DMS 273 treated with DMSO at 0.1 percent for 48 hours (cell line): ENCODE data around the gene KRT86.
"Not testable (repeated sequence)": the region's sequence is repeated elsewhere in the genome, so short reads cannot be mapped to it uniquely, and the experiment has no call there.

ENCODE experiments used
- DNase-seq: peaks from one replicate; lab custom pipeline; 2025; lab: John Stamatoyannopoulos, UW

Gene KRT86

GRCh38 chr12:52314511-52314910 is 40.1 kb downstream of the KRT86 start:
- no peak for DNase-seq

GRCh38 chr12:52315721-52316120 is 41.3 kb downstream of the KRT86 start:
- DNase-seq, result not testable (repeated sequence)

DNA sequence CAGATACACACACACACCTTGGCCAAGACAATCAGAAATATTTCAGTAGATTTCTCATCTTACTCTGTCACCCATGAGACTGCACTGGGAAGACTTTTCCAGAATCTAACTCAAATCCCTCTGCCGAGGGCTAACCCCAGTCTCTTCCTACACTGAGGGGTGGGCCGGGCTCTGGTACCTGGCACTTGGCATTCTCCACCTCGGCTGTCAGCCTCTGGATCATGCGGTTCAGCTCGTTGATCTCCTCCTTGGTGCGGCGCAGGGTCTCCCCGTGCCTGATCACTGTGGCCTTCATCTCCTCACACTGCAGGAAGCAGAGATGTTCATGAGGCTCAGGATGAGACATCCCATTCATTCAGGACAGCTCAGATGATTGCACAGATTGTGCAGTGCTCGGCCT is 41.8 kb downstream of the KRT86 start:
- DNase-seq, result no peak

GRCh38 chr12:52316701-52317100 is 42.3 kb downstream of the KRT86 start:
- no peak for DNase-seq

GRCh38 chr12:52317468-52318052 is 43.1 kb downstream of the KRT86 start:
- DNase-seq, result no peak

- no peak for DNase-seq
Measured at GRCh38 chr12:52318241-52318990, 44.0 kb downstream of the KRT86 start.

DNA sequence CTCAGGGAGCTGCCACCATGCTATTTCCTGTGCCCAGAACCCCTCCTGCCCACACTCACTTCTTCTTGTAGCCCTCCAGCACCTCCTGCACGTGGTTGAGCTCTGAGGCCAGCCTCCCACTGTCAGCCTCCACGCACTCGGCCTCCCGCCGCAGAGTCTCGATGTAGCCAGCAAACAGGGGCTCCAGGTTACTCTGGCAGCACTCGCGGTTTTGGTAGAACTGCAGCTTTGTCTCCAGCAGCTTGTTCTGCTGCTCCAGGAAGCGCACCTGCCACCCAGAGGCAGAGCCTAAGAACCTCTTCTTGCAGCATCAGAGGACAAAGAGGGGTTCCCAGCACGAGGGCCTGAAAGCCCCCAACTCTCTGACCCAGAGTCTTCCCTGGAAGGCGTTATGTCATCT is 44.7 kb downstream of the KRT86 start:
- DNase-seq, result no peak

DNA sequence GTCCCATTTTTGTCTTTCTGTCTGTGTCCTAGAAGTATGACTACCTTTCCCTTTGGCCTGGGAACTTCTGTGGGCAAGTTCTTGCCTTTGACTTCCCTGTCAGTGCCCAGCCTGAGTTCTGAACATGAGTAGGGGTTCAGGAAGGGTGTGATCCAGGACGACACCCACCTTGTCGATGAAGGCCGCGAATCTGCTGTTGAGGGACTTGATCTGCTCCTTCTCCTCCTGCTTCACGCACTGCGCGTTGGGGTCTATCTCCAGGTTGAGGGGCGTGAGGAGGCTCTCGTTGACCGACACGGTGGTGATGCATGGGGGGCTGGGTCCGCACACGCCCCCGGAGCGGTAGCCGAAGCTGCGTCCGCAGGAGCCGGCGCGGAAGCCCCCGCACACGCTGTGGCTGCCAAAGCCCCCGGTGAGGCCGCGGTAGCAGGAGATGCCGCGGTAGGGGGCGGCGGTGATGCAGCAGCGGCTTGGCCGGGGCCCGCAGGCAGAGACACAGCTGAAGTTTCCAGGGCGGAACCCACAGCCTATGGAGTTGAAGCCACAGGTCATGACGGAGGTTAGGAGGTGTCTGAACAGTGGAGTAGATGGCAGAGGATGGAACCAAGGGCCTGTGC is 46.4 kb downstream of the KRT86 start, which contains the start of gene KRT83:
Gene KRT83, minus strand, starts transcription at position 615 of the 617 bp plus-strand sequence. Its CDS starts 63 bp downstream, at position 552.
- DNase-seq, result no peak

- no peak for DNase-seq
Measured at GRCh38 chr12:52321418-52321817, 47.0 kb downstream of the KRT86 start.

DNA sequence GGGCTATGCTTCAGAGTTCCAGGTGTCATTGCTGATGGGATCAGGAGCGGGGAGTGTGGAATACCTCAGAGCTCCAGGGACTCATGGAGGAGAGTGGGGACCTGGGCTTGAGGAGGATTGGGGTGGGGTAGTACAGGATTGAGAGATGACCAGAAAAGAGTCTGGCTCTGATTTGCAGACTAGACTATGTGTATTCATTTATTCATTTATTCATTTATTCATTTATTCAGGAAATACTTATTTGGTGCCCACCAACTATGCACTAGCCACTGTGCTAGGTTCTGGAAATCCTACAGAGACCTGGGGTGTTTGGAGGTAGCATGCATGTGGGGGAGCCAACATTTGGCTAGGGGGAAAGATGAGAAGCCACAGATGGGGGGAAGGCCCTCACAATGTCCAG is 47.6 kb downstream of the KRT86 start:
- no peak for DNase-seq

DNA sequence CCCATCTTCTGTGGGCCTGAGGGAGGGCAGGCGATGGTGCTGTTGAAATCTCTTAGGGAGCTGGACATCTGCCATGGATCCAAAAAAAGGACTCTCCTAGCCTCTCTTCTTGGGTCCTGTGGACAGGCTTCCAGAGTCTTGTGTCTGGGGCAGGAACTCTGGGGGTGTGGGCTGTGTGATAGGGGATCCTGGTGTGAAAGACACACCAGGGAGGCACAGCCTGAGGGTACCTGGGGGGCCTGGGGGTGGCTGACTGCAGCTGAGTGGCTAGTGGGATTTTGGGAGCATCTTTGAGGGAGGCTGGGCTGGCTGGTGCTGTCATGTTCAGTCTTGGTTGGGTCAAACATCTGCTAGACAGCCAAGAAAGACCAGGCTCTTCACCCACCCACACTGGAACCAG is 48.6 kb downstream of the KRT86 start:
- no peak for DNase-seq

DNA sequence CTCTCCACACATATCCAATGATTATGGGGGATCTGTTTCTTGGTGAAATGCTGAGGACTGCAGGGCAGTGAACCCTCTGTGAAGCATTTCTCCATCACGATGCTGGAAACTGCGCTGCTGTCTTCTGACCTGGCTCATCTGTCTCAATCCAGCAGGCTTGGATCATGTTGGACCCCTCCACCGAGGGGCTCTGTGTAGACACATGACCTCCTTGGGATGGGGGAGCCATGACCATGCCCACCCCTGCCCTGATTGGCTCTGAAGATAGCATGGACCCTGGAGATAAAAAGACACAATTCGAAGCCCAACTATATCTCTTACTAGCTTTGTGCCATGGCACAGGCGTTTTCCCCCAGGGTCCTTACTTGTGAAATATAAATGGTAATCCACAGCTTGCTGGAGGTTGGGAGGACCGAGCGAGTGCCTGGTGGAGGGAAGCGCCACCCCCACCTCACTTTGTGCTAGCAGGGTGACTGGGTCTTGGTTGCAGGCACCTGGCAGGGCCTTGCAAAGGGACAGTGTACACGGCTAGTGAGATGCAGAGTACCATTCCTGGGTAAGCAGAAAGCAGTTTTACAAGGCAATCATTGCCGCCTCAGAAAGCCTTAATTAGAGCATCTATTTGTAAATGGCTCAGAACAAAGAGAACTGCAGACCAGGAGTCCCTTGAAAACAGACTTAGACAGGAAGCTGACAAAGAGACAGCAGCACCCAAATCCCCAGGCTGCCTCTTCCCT is 49.1 kb downstream of the KRT86 start:
- no peak for DNase-seq

GRCh38 chr12:52324153-52324444 is 49.7 kb downstream of the KRT86 start:
- DNase-seq, result no peak

DNA sequence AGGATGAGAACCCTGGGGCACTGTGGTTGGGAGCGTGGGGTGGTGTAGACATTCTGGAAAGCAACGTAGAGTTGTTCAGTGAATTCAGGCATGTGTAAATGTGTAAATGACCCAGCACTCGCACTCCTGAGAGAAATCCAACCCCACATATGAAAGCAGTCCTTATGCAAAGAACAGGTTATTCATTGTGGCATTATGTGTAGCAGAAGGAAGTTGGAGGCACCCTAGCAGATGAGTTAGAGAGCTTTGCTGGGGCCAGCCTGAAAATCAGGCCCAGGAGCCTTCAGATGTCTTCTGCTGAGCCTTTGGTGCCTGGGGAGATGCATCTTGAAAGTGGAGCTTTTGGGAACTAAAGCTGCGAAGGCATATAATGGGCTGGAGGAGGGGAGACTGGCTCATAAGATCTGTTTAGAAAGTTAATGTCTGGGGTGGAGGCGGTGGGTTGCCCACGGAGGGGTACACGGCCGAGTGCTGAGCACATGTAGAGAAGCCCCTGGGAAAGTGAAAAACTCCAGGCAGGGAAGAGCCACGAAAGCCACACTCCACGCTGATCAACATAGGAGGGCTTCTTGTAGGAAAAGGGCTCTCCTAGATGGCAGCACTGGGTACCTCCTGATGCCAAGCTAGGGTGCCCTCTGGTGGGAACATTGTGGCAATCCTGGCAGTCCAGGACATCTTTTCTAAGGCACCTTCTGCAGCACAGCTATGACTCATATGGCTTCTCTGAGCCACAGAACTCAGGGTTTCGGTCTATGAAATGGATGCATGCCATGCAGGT is 52.8 kb downstream of the KRT86 start:
- DNase-seq, result peak; percentile 56

- no peak for DNase-seq
Measured at GRCh38 chr12:52327830-52328500, 53.5 kb downstream of the KRT86 start.

DNA sequence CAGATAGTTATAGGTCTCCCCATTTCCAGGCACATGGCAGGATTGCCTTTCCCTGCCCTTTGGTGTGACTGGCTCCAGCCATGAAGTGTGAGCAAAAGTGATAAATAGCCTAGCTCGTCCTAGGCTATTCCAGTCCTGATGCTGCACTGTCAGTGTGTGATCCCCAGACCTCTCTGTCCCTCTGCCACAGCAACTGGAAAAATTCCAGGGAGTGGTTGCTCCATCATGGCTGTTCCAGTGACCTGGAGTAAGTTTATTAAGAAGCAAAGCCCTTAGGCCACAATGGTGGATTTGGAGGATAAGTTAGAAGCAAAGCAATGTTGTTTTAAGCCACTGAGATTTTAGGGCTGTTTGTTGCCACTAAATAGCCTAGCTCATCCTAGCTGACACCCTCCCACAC is 56.6 kb downstream of the KRT86 start:
- DNase-seq, result no peak

GRCh38 chr12:52331833-52332232 is 57.4 kb downstream of the KRT86 start:
- DNase-seq, result no peak

GRCh38 chr12:52332381-52332780 is 57.9 kb downstream of the KRT86 start:
- DNase-seq, result no peak

GRCh38 chr12:52333321-52333720 is 58.9 kb downstream of the KRT86 start:
- DNase-seq, result no peak

DNA sequence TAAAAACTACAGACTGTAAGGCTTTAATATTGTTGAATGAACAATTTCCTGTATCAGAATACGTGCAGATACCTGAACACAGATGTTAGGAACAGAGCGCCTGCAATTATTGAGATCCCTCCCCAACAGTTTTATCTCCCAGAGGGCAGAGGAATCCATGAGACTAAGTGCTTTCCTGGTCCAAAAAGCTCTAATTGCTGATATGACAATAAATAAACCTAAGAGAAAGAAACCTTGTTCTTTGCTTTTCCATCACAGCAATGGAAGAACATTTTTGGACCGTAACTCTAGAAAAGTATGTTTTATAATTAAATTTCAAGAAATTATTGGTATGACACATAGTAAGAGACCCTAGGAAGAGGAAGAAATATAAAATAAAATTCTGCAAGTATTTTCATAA is 59.7 kb downstream of the KRT86 start:
- no peak for DNase-seq

- DNase-seq, result peak; percentile 57
Measured at GRCh38 chr12:52335598-52336262, 61.3 kb downstream of the KRT86 start.
